Mesodermal cell (in vitro differentiated cells): ENCODE results near the gene IL1RL2. TPM values are rescaled to one million over a fixed set of nuclear protein-coding genes. Genes with fewer than 3 reads are reported as not detected.
A peak's percentile ranks its signal among the peaks of the same experiment; 100 is the strongest.

Experiments
- H3K27ac ChIP-seq: 2 replicates; pipeline ENCODE4 v1.7.0; 2013; ENCODE audit warnings: mild to moderate bottlenecking, low read depth, low read length, moderate library complexity; ENCODE audit not compliant: severe bottlenecking
- H3K36me3 ChIP-seq: 2 replicates; pipeline ENCODE4 v1.7.1; 2013; ENCODE audit warnings: mild to moderate bottlenecking, low read length, moderate library complexity; ENCODE audit not compliant: control insufficient read depth, insufficient read depth
- H3K4me1 ChIP-seq: one replicate; pipeline ENCODE4 v1.7.1; 2013; ENCODE audit warnings: mild to moderate bottlenecking, low read length; ENCODE audit not compliant: insufficient read depth, control insufficient read depth, poor library complexity, severe bottlenecking
- H3K4me3 ChIP-seq: 2 replicates; pipeline ENCODE4 v1.7.0; 2013; ENCODE audit warnings: low read length, control low read depth, mild to moderate bottlenecking; ENCODE audit not compliant: insufficient read depth, poor library complexity, severe bottlenecking; ENCODE audit errors: extremely low read depth
- H3K9me3 ChIP-seq: 2 replicates; pipeline ENCODE4 v1.7.1; 2013; ENCODE audit warnings: mild to moderate bottlenecking, low read length, moderate library complexity; ENCODE audit not compliant: control insufficient read depth
- WGBS, 2 experiments: methylation state at CpG; one replicate each; pipeline ENCODE4 v1.1.5; 2013; ENCODE audit warnings: missing lambda C conversion rate in 2 of 2; ENCODE audit not compliant: insufficient coverage in 2 of 2; 5-methylcytosine and 5-hydroxymethylcytosine counted together
- polyA plus RNA-seq, 2 experiments: library from polyadenylated mRNA; stranded (reverse); fragments of 50-300 nt; gene quantifications; one replicate each; pipeline ENCODE4 v1.2.3, GENCODE V29; 2013

IL1RL2 gene
- polyA plus RNA-seq (2013, experiment 1 of 2) = not detected
- not detected for polyA plus RNA-seq (2013, experiment 2 of 2)

GRCh38 chr2:102186791-102187495, at the start of gene IL1RL2:
Gene IL1RL2, plus strand, starts transcription at chr2:102187023. Its CDS starts 845 bp downstream, at chr2:102187868.
- Histone ChIP-seq H3K36me3 (no peaks in the 10 kb centered on the region), H3K4me3 (peak within 1 kb of the TSS; percentile 28), H3K27ac (no peak within 1 kb of the TSS), H3K4me1 (no peaks in the 10 kb centered on the region), H3K9me3 (no peaks in the 10 kb centered on the region)
- WGBS, 2 experiments = 49 to 62% methylated on average over 32 of the region's 36 CpGs

GRCh38 chr2:102137138-102137537, 49.7 kb upstream of the IL1RL2 start:
- 97 to 100% methylated on average over 1 to 2 of the region's 2 CpGs for WGBS, 2 experiments
- Histone ChIP-seq H3K36me3 (no peaks in the 10 kb centered on the region), H3K4me3 (no peak overlapping the region), H3K27ac (no peak overlapping the region), H3K4me1 (peaks cover 5% of the 10 kb centered on the region), H3K9me3 (no peaks in the 10 kb centered on the region)

- H3K27ac ChIP-seq = no peak overlapping the region
- H3K4me3 ChIP-seq = no peak overlapping the region
- 98 to 100% methylated on average over 1 to 3 of the region's 4 CpGs for WGBS, 2 experiments
- no peaks in the 10 kb centered on the region for H3K36me3 ChIP-seq
- no peaks in the 10 kb centered on the region for H3K9me3 ChIP-seq
- peaks cover 5% of the 10 kb centered on the region for H3K4me1 ChIP-seq
Observed at GRCh38 chr2:102138331-102138730, 48.5 kb upstream of the IL1RL2 start.

- no CpG with 5 or more reads among the region's 1 CpG for WGBS, 2 experiments
- no peak overlapping the region for H3K27ac ChIP-seq
- peaks cover 5% of the 10 kb centered on the region for H3K4me1 ChIP-seq
- H3K36me3 ChIP-seq = peaks cover 2% of the 10 kb centered on the region
- H3K9me3 ChIP-seq = peaks cover 5% of the 10 kb centered on the region
- H3K4me3 ChIP-seq = no peak overlapping the region
Observed at GRCh38 chr2:102139851-102140250, 47.0 kb upstream of the IL1RL2 start.

- peaks cover 5% of the 10 kb centered on the region for H3K4me1 ChIP-seq
- no peak overlapping the region for H3K4me3 ChIP-seq
- H3K9me3 ChIP-seq = peaks cover 10% of the 10 kb centered on the region
- H3K27ac ChIP-seq = no peak overlapping the region
- peaks cover 7% of the 10 kb centered on the region for H3K36me3 ChIP-seq
- WGBS, 2 experiments = 96 to 100% methylated on average over 1 to 2 of the region's 2 CpGs
Observed at GRCh38 chr2:102140377-102140776, 46.4 kb upstream of the IL1RL2 start.

DNA sequence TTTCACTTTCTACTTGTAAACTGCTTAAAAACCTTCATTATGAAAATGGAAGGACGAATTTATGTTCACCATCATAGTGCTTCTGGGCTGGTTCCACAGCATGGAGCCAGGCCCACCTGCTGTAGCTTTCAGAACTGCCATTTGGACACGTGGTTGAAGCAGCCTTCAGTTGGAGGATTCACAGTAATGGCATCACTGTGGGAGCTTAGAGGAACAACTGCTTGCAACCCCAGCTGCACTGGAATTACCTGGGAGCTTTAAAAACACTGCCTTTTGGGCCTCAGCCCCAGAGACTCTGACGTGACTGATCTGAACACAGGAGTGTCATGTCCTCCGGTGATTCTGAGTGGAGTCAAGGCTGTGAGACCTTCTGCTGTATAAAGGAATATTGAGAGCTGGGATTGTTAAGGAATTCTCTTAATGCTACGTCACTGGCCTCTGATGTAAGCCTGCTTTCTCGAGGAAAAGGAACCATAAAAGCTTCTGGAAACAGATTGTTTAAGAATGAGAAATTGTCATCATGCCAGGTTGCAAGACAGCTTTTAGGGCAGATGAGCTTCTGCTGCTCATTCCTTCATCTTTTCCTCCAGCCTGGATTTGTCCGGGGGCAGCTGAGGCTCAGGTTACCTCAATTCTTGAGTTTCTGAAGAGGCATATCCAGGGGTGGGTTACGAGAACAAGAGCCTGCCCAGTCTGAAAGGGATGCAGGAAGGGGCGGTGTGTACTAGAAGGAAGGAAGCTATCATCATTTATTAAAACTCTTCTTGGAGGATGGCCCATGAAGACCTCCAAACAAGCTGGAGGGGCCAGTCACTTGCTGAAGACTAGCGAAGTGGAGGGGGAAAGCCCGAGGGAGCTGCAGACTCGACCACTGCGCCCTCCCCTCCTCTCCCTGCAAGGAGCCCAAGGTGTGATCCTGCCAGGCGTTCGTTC, 45.5 kb upstream of the IL1RL2 start:
- H3K36me3 ChIP-seq = peaks cover 7% of the 10 kb centered on the region
- peaks cover 17% of the 10 kb centered on the region for H3K9me3 ChIP-seq
- H3K4me3 ChIP-seq = peak overlapping the region; percentile 48
- no peak overlapping the region for H3K27ac ChIP-seq
- WGBS, 2 experiments = 84 to 87% methylated on average over 9 to 11 of the region's 15 CpGs
- H3K4me1 ChIP-seq = peaks cover 5% of the 10 kb centered on the region

GRCh38 chr2:102141970-102142828, 44.6 kb upstream of the IL1RL2 start, which contains the start of gene IL1R1:
Gene IL1R1, plus strand, starts transcription at chr2:102142746. Its CDS starts 14,979 bp downstream, at chr2:102157725.
- 1 to 4% methylated on average over 40 to 60 of the region's 65 CpGs for WGBS, 2 experiments
- H3K4me1 ChIP-seq = peaks cover 5% of the 10 kb centered on the region

GRCh38 chr2:102142829-102143449, 43.9 kb upstream of the IL1RL2 start:
- Histone ChIP-seq H3K27ac (no peak overlapping the region), H3K4me1 (peaks cover 5% of the 10 kb centered on the region), H3K36me3 (peaks cover 7% of the 10 kb centered on the region), H3K4me3 (peak overlapping the region; percentile 48), H3K9me3 (peaks cover 24% of the 10 kb centered on the region)
- 20 to 24% methylated on average over 28 to 41 of the region's 42 CpGs for WGBS, 2 experiments

More at GRCh38 chr2:102141970-102142828, 44.6 kb upstream of the IL1RL2 start, which contains the start of gene IL1R1:
- no peak within 1 kb of the TSS for H3K27ac ChIP-seq
- peaks cover 17% of the 10 kb centered on the region for H3K9me3 ChIP-seq
- H3K36me3 ChIP-seq = peaks cover 7% of the 10 kb centered on the region
- peak within 1 kb of the TSS; percentile 48 for H3K4me3 ChIP-seq

DNA sequence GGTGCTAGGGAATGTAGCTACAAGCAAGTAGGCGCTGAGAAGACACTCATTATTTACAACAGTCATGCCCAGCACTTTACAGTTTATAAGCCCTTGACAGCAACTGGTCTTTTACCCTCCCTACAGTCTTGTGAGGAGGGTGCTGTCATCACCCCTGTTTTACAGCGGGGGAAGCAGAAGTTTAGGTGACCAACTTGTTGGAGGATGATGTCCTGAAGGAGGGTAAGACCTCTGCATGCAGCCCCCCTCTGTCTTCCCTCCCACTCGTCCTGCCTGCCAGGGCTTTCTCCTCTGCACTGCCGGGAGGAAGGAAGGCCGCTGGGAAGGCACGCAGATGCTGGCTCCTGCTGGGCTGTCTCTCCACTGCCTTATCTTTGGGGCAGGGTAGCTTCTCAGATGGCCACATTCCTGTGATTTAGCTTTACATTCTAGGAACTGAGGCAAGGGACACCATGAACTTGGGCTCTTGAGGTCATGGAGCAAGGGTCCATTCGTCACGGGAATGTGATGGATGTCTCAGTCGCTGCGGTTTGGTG, 43.3 kb upstream of the IL1RL2 start:
- H3K27ac ChIP-seq = no peak overlapping the region
- H3K9me3 ChIP-seq = peaks cover 24% of the 10 kb centered on the region
- H3K4me3 ChIP-seq = no peak overlapping the region
- peaks cover 7% of the 10 kb centered on the region for H3K36me3 ChIP-seq
- WGBS, 2 experiments = 83 to 84% methylated on average over 7 to 8 of the region's 10 CpGs
- peaks cover 5% of the 10 kb centered on the region for H3K4me1 ChIP-seq
